ENCODE data around the gene IFFO2.

- TF ChIP-seq YY1 (IDR thresholded peaks at IDR 0.05; ENCODE audit: insufficient read depth, insufficient read length) (no peak), SUZ12 (IDR thresholded peaks at IDR 0.05; ENCODE audit: extremely low read depth, insufficient read depth, insufficient read length) (no peak)
Measured at GRCh38 chr1:18974606-18975005, 18.1 kb upstream of the IFFO2 start.
